GM19099 (cell line): Measurements from ENCODE around the gene RHOF.

Source experiments
- POLR2A ChIP-seq: IDR thresholded peaks from 3 replicates; pipeline ENCODE4 v1.6.1; 2011; ENCODE audit warnings: low read depth; ENCODE audit not compliant: insufficient read length; ENCODE audit errors: extremely low read depth

RHOF gene

DNA sequence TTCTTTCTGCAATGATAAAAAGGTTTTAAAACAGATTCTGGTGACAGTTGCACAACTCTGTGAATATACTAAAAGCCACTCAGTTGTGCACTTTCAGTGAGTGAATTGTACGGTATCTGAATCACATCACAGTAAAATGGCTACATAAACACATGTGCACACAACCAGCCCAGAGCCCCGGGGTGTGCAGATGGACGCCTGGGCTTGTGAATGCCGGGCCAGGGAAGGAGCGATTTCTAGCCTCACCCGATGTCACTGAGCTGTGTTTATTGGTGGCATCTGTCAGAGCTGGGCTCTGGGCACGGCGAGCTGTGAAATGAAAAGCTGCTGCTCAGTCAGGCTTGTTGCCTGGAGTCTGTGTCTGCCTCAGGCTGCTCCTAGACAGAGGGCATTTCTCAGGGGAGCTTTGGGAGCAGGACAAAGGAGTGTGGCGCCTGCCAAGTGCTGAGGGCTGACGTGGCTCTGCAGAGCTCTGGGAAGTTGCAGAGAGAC lies 25.9 kb downstream of the RHOF start:
- TF ChIP-seq POLR2A: no peak

DNA sequence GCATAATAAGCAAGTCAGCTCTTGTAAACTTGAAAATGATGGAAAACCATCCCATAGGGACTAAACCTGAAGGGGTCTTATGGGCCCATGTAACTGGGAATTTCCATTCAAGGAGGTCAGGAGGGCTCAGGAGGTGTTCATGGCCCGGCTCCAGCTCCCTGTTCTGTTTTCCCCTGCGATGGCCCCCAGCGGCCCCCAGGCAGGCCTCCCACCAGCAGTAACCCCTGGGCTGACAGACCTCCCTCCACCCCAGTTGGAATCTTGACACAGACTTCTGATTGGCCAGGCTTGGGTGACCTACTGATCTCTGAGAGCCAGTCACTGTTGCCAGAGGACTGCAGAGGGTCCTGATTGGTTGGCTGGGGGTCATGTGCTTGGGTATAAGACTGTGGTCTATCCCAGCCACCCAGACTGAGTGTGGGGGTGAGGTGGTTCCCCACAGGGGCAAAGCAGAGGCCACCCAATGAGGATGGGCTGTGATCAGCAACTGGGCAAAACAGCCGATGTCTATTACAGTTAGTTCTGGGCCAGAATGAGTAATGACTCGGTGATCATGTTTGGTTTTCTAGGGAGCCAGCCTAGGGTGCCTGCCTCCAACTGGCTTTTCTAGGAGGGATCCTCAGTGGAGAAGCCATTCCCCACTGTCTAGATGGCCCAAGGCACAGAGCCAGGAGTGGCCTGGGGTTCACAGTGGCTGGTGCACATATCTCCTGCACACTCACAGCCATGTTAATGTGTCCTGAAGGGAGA lies 27.0 kb downstream of the RHOF start:
- no peak for TF ChIP-seq POLR2A

DNA sequence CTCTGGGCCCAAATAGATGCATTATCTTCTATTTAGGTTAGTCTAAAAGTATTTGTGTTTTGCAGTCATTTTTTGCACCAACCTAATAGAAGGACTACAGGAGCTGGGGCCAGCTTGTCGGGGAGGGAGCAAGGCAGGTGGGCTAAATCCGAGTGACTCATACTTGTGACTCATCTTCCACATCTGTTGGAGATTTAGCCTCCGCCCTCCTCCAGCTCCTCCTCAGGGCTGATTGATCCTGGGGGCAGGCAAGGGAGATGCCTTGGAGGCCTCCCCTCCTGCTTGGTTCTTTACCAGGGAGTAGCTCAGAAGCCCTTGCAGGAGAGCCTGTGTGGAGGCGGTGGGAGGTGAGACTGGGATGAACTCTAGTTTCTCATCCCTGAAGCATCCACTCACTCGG lies 27.9 kb downstream of the RHOF start:
- no peak for TF ChIP-seq POLR2A

DNA sequence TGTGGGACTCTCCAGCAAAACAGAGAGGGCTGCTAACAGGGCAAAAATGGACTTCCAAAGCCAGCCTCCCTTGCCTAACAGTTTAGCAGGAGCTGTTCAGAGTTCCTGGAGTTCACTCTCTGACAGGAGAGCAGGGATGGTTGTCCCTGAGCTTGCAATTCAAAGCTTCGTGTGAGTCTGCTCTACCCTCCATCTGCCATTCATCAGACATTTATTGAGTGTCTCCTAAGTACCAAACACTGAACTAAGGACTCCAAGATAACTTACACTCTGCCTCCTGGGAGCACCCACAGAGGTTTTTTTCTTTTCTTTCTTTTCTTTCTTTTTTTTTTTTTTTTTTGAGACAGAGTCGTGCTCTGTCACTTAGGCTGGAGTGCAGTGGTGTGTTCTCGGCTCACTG lies 28.7 kb downstream of the RHOF start:
- no peak for TF ChIP-seq POLR2A

DNA sequence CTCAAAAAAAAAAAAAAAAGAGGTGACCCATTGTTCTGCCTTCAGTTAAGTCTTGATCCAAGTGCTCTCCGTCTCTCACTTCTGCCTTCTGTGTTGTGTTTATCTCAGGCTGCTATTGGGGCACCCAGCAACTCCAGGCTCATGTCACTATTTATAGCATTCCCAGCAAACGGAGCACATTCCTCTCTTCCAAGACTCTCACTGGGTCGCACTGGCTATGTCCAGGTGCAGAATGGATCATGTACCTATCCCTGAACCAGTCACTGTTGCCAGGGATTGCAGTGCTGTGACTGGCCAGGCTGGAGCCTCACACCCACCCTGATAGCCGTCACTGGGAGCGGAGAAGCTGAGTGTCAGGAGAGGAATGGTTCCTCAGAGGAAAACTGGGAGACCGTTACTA lies 31.2 kb downstream of the RHOF start:
- TF ChIP-seq POLR2A: no peak

DNA sequence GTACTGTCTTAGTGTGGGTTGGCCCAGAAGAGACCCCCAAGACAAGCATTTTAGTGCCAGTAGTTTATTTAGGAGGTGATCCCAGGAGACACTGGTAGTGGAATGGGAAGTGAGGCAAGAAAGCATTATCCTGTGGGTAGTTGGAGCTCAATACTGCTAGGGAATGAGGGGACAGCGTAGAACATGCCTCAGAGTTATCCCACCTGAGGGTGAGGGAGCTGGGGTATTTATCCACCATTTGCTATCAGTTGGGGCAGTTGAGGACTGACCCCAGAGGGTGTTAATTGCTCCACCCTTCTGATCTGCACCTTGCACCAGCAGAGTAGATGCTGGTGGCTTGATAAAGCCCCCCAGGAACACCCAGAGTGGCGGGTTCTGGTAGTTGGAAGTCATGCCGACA lies 37.9 kb downstream of the RHOF start:
- TF ChIP-seq POLR2A: no peak

DNA sequence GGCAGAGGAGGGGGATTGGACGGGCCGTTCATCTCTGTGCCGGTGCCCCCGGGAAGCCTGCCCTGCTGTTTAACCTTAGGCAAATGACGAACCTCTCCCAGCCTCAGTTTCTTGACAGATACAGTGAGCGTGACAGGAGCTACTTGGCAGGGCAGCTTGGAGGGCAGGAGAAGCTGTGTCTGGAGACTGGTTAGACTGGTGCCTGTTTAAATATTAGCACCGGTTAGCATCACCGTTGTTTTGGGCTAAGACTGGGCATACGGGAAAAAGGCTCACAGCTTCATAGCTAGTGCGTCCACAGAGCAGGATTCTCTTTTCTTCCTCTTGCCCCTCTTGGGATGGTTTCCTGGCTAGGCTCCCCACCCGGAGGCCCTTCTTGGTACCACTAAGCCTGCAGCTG lies 38.7 kb downstream of the RHOF start:
- TF ChIP-seq POLR2A: no peak

DNA sequence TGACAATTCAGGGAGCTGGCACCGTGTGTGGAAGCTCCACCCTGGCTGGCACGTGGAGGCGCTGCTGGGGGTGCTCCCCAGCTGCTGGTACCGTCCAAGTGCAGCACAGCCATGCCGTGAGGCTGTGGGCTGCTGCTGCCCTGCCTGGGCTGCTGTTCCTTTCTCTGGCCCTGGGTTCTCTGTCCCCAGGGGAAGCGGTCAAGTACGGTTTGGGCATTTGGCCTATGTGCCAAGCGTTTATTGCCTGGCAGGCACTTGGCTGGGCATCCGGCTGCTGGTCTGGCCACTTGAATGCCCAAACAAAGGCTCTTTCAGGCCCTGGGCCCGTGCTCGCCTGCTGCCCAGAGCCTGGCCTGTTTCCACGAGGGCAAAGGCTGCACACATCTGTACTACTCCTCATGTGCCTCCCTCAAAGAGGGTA lies 39.6 kb downstream of the RHOF start:
- TF ChIP-seq POLR2A: no peak

DNA sequence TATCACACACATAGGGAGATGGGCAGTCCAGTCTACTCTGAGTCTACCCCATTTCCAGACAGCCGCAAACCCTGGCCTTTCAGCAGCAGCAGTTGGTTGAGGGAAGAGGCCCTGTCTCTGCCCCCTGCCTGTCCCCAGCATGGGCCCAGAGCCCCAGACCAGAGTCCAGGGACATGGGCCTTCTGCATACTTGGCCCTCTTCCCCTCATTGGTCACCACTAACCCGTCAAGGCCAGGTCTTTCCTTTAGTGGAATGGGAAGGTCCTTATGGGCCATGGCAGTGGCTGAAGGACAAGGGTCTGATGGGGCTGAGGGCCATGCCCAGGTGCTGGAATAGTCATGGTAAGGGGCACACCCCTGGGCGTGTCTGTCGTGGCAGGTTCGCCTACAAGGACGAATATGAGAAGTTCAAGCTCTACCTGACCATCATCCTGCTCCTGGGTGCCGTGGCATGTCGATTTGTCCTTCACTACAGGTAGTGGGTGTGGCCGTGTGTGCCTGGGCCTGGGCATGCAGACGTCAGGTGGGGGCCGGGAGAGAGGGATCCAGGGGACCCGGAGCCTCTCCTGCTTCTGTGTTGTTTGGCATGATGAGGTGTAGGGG lies 41.6 kb downstream of the RHOF start:
- TF ChIP-seq POLR2A: no peak

DNA sequence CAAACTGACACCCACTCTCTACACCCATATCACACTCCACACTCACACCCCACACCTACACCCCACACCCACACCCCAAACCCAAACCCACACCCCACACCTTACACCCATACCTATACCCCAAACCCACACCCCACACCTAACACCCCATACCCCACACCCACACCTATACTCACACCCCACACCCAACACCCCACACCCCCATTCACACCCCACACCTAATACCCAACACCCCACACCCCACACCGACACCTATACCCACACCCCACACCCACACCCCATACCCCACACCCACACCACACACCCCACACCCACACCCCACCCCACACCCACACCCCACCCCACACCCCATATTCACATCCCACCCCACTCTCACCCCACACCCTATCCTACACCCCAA lies 42.5 kb downstream of the RHOF start:
- no peak for TF ChIP-seq POLR2A

DNA sequence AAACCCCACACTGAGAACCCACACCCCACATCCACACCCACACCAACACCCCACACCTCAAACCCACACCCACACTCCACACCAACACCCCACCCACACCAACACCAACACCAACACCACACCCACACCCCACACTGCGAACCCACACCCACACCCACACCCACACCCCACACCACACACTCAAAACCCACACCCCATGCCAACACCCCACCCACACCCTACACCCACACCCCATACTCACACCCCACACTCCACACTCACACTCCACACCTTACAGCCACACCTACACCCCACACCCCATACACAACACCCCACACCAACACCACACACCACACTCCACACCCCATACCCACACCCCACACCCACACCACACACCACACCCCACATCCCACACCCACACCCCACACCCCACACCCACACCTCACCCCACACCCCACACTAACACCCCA lies 43.0 kb downstream of the RHOF start:
- no peak for TF ChIP-seq POLR2A

DNA sequence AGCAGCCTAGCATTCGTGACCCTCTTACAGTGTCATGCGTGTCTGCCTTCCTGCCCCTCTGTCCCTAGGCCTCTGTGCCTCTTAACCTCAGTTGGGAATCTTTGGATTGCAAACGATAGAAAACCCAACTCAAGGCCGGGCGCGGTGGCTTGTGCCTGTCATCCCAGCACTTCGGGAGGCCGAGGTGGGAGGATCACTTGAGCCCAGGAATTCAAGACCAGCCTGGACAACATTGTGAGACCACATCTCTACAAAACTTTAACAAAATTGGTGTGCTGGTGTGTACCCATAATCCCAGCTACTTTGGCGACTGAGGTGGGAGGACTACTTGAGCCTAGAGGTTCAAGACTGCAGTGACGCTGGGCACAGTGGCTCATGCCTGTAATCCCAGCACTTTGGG lies 44.2 kb downstream of the RHOF start:
- no peak for TF ChIP-seq POLR2A

DNA sequence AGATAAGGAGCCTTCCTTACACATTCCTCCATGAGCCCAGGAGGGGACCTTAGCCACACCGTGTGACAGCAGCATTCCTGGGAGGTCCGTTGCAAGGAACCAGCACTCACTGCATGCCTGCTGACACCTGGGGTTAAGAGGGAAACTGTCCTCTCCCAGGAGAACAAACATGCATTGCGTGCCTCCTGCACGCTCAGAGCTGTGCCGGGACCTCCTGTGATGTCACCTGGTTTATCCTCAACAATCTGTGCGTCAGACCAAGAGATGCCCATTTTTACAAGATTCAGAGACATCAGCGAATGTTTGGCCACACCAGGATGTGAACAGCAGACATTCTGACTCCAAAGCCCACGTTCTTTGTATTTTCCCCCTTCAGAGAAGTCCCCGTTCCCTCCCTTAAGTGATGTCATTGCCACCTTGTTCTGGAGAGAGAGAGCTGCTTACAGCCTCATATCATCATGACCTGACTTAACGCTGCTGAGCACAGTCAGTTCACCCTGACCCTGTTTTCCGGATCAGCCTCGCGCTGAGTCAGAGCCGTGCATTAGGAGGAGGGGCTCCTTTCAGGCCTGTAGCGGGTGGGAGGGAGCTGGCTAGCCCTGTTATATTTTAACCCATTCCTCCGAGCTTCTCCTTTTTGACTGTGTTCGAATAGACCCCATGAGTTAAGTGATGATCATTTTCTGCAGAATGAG lies 44.8 kb downstream of the RHOF start:
- TF ChIP-seq POLR2A: no peak

DNA sequence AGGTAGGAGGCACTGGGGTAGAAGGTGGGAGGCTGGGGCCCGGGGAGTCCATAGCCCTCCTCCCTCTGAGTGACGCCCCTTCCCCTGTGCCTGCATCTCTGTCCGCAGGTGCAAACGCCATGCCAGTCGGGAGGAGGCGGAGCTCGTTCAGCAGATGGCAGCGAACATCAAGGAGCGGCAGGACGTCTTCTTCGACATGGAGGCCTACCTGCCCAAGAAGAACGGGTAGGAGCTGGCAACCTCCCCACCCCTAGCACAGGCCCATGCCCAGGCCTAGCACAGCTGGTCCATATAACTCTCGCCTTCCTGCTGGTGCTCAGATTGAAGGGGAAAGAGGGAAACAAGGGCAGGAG lies 45.3 kb downstream of the RHOF start:
- TF ChIP-seq POLR2A: no peak

DNA sequence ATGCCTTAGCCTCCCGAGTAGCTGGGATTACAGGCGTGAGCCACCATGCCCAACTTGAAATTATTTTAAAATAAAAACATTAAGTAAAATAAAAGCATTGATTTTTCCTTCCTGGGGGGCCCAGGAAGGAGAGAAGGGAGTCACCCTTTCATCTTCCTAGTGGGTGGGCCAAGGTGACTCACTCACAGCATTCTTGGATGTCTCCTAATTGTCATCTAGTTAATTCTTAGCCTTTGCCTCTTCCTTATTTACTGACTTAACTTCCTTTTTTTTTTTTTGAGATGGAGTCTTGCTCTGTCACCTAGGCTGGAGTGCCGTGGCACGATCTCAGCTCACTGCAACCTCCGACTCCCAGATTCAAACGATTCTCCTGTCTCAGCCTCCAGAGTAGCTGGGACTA lies 51.7 kb downstream of the RHOF start:
- TF ChIP-seq POLR2A: no peak

DNA sequence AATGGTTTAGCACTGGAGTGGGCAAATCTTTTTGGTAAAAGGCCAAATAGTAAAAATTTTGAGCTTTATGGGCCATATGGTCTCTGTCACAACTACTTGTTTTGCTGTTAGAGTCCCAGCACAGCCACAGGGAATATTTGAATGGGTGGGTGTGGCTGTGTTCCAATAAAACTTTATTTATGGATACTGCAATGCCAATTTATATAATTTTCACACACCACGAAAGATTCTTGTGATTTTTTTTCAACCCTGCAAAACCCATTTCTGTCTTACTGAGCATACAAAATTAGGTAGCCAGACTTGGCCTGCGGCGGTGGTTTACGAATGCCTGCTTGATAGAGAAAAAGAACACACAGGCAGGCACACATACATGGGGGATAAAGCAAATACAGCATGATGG lies 52.6 kb downstream of the RHOF start:
- no peak for TF ChIP-seq POLR2A

DNA sequence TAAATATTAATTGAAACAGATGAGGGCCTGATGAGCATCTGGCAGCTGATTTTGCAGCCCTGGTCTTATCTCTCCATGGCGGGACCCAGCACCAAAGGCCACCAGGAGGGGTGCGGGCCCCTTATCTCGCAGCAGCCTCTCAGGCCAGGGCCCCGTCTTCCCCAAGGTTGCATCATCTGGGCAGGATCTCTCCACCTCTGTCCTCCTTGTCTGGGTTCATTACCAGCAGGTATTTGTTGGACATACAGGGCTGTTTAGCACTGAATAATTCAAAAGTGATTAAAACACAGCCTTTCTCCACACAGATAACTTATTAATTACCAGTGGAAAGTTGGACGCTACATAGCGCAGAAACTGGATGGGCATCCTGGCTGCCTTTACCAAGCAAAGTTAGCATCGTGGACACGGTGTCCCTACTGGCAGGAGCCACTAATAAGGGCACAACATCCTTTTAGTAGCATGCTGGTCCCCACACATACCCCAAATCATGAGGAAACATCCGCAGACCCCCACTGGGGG lies 55.1 kb downstream of the RHOF start:
- no peak for TF ChIP-seq POLR2A

DNA sequence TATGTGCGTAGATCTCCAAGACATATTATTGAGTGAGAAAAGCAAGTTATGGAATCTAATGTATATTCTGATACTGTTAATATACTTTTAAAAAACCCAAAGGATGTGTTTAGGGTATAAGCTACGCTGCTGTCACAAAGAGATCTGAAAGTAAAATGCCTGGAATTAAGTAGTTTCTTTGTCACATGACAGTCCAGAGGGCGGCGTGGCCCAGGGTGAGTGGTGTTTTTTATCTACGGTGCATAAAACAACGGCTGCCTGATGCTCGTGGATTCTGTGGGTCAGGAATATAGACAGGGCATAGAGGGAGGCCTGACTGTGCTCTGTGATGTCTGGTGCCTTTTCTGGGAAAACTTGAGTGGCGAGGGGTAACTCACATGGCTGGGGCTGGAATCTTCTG lies 59.6 kb downstream of the RHOF start:
- no peak for TF ChIP-seq POLR2A
